Retinal pigment epithelial cell (primary cell): ENCODE data around the gene CHST5.

Experiments used
- DNase-seq: peaks from one replicate; pipeline ENCODE4 v3.0.0-alpha.2; 2010; ENCODE audit warnings: low read depth
- H3K4me3 ChIP-seq: 2 replicates; pipeline ENCODE4 v1.5.1; 2011; ENCODE audit warnings: mild to moderate bottlenecking, low read length, control low read depth, moderate library complexity
- CTCF ChIP-seq: conservative IDR thresholded peaks from 2 replicates; pipeline ENCODE4 v1.5.1; 2011; ENCODE audit warnings: low read depth, low read length, control low read depth, inconsistent platforms

Gene CHST5

GRCh38 chr16:75535211-75535843, 581 bp downstream of the CHST5 start:
- TF ChIP-seq CTCF, result no peak
- no peak for DNase-seq
- no peak overlapping the region for H3K4me3 ChIP-seq

GRCh38 chr16:75534560-75535205, 1.2 kb downstream of the CHST5 start:
- no peak for DNase-seq
- TF ChIP-seq CTCF, result no peak
- H3K4me3 ChIP-seq, result no peak overlapping the region

GRCh38 chr16:75532791-75533190, 3.1 kb downstream of the CHST5 start:
- DNase-seq, result no peak
- no peak overlapping the region for H3K4me3 ChIP-seq
- TF ChIP-seq CTCF, result no peak

GRCh38 chr16:75532142-75532765, 3.7 kb downstream of the CHST5 start:
- H3K4me3 ChIP-seq, result no peak overlapping the region
- TF ChIP-seq CTCF, result no peak
- DNase-seq, result no peak

GRCh38 chr16:75529959-75530358, 5.9 kb downstream of the CHST5 start:
- no peak overlapping the region for H3K4me3 ChIP-seq
- no peak for TF ChIP-seq CTCF
- DNase-seq, result no peak

- no peak for DNase-seq
- TF ChIP-seq CTCF, result no peak
- no peak overlapping the region for H3K4me3 ChIP-seq
These were observed 6.6 kb downstream of the CHST5 start for GRCh38 chr16:75529056-75529905.
